Mucosa of descending colon (tissue), 3 donors: ENCODE measurements around the gene KRTAP10-2. TPM values are rescaled to one million over a fixed set of nuclear protein-coding genes. Genes with fewer than 3 reads are reported as not detected.
"Not testable (repeated sequence)": the region's sequence is repeated elsewhere in the genome, so short reads cannot be mapped to it uniquely, and the experiment has no call there.

Experiments used
- ATAC-seq: fragments of 200-7000 bp; cut with Tn5 transposase; one replicate; pipeline ENCODE4 v1.9.1; 2020; ENCODE audit warnings: mild to moderate bottlenecking, moderate library complexity
- DNase-seq, 3 donors: peaks; one replicate each; pipeline ENCODE4 v3.0.0-alpha.2; 2020
- H3K36me3 ChIP-seq: fragments of 200-600 bp; one replicate; pipeline ENCODE4 v1.8.0; 2021; ENCODE audit warnings: low read depth, mild to moderate bottlenecking
- H3K4me1 ChIP-seq: fragments of 200-600 bp; one replicate; pipeline ENCODE4 v1.8.0; 2021; ENCODE audit warnings: low read depth, mild to moderate bottlenecking
- H3K4me3 ChIP-seq: fragments of 200-600 bp; one replicate; pipeline ENCODE4 v1.8.0; 2021; ENCODE audit warnings: mild to moderate bottlenecking
- H3K9me3 ChIP-seq: fragments of 200-600 bp; one replicate; pipeline ENCODE4 v1.8.0; 2021; ENCODE audit warnings: mild to moderate bottlenecking
- intact Hi-C, 2 donors: fragments of 100-400 bp; cut with DNase I in 1 of 2; cut with micrococcal nuclease in 1 of 2; formaldehyde crosslinking; loops; one replicate each; pipeline versions ENCODE4 v1.11.0 to v1.11.1; 2022; cut with DNase I, micrococcal nuclease
- total RNA-seq, 3 donors: library from RNA; stranded (reverse); fragmentation: NEBNext Ultra II Directional in 2 of 3; extraction: Animal tissue kit (Norgen Biotek cat#: 25700) in 2 of 3; gene quantifications; one replicate each; pipeline versions ENCODE4 v1.2.1 to v1.2.4, GENCODE V29; 2021 to 2023
- TF ChIP-seq, protein P1 (sequence below): fragments of 200-600 bp; IDR thresholded peaks from one replicate; pipeline ENCODE4 v1.8.0; 2022; ENCODE audit warnings: antibody characterized with exemption, mild to moderate bottlenecking
- donor health status: DM: no; HTN: no; CAD: no; lungs with moderate emphysema.
- donor health status: DM: no; HTN: no; CAD: no.
- donor health status: DM: no; HTN: yes; CAD: no.

The KRTAP10-2 gene
- total RNA-seq, 3 donors from 2014 or later: not detected

DNA sequence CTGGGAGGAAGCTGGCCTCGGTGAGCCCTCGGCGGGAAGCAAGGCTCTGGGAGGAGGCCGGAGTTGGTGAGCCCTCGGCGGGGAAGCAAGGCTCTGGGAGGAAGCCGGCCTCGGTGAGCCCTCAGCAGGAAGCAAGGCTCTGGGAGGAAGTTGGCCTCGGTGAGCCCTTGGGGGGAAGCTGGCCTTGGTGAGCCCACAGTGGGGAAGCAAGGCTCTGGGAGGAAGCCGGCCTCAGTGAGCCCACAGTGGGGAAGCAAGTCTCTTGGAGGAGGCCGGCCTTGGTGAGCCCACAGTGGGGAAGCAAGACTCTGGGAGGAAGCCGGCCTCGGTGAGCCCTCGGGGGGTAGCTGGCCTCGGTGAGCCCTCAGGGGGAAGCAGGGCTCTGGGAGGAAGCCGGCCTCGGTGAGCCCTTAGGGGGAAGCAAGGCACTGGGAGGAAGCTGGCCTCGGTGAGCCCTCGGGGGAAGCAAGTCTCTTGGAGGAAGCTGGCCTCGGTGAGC lies 47.4 kb downstream of the KRTAP10-2 start:
- intact Hi-C loops: no loop called here

DNA sequence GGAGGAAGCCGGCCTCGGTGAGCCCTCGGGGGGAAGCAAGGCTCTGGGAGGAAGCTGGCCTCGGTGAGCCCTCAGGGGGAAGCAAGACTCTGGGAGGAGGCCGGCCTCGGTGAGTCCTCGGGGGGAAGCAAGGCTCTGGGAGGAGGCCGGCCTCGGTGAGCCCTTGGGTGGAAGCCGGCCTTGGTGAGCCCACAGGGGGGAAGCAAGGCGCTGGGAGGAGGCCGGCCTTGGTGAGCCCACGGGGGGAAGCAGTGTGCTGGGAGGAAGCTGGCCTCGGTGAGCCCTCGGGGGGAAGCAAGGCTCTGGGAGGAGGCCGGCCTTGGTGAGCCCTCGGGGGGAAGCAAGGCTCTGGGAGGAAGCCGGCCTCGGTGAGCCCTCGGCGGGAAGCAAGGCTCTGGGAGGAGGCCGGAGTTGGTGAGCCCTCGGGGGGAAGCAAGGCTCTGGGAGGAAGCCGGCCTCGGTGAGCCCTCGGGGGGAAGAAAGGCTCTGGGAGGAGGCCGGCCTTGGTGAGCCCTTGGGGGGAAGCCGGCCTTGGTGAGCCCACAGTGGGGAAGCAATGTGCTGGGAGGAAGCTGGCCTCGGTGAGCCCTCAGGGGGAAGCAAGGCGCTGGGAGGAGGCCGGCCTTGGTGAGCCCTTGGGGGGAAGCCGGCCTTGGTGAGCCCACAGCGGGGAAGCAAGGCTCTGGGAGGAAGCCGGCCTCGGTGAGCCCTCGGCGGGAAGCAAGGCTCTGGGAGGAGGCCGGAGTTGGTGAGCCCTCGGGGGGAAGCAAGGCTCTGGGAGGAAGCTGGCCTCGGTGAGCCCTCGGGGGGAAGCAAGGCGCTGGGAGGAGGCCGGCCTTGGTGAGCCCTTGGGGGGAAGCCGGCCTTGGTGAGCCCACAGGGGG lies 48.1 kb downstream of the KRTAP10-2 start:
- H3K36me3 ChIP-seq, intact Hi-C loops, H3K4me1 ChIP-seq, DNase-seq, H3K9me3 ChIP-seq, ATAC-seq, H3K4me3 ChIP-seq: not testable (repeated sequence)

More for the DNA sequence above, 47.4 kb downstream of the KRTAP10-2 start:
- DNase-seq (no peak), ATAC-seq (no peak)
- TF ChIP-seq, protein P1, sequence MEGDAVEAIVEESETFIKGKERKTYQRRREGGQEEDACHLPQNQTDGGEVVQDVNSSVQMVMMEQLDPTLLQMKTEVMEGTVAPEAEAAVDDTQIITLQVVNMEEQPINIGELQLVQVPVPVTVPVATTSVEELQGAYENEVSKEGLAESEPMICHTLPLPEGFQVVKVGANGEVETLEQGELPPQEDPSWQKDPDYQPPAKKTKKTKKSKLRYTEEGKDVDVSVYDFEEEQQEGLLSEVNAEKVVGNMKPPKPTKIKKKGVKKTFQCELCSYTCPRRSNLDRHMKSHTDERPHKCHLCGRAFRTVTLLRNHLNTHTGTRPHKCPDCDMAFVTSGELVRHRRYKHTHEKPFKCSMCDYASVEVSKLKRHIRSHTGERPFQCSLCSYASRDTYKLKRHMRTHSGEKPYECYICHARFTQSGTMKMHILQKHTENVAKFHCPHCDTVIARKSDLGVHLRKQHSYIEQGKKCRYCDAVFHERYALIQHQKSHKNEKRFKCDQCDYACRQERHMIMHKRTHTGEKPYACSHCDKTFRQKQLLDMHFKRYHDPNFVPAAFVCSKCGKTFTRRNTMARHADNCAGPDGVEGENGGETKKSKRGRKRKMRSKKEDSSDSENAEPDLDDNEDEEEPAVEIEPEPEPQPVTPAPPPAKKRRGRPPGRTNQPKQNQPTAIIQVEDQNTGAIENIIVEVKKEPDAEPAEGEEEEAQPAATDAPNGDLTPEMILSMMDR: no peak
- H3K4me3 ChIP-seq: no peak overlapping the region
- no peaks in the 10 kb centered on the region for H3K4me1 ChIP-seq
- no peaks in the 10 kb centered on the region for H3K9me3 ChIP-seq
- no peaks in the 10 kb centered on the region for H3K36me3 ChIP-seq

DNA sequence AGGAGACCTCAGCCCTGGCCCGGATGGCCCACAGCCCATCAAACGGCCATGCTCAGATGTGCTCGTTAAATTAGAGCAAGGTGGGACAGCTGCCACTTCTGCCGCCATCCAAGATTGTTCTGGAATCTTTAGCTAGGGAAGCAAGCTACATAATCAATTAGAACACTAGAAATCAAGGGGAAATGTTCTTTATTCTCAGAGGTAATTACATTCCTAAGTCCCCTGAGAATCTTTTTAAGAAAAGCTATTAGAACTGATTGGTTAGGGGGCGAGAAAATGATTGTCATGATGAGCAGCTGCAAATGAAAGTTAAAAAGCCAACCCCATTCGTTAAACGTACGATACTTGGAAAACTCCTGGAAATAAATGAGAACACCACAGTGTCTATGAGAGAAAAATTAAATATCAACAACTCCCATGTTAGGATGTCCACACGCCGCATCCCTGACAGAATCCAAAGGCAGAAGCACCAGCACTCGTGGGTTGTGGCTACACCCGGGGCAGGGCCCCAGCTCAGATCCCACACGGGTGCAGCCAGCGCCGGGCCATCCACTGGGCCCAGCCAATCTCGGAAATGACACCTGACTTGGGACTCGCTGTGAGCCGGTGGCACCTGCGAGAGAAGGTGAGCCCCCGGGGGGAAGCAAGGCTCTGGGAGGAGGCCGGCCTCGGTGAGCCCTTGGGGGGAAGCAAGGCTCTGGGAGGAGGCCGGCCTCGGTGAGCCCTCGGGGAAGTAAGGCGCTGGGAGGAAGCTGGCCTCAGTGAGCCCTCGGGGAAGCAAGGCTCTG lies 48.9 kb downstream of the KRTAP10-2 start:
- DNase-seq (no peak), ATAC-seq (no peak)
- Histone ChIP-seq H3K9me3 (no peaks in the 10 kb centered on the region), H3K4me1 (peaks cover 3% of the 10 kb centered on the region), H3K36me3 (no peaks in the 10 kb centered on the region), H3K4me3 (no peak overlapping the region)
- intact Hi-C loops: no loop called here
- TF ChIP-seq, protein P1: no peak

Other genes starting within 250 kb of the KRTAP10-2 start
- 10 to 100 TPM; 22.0 to 33.0 (median 26.6) TPM for gene CFAP410, start 212.1 kb downstream of the KRTAP10-2 start, total RNA-seq
- gene TRPM2, start 197.9 kb downstream of the KRTAP10-2 start, total RNA-seq: 10 to 100 TPM in 1 of 3 donors, 1 to 10 TPM in 2; 1.5 to 10.3 (median 7.2) TPM
- 10 to 100 TPM in 1 of 3 donors, 1 to 10 TPM in 2; 2.1 to 17.9 (median 2.7) TPM for gene LRRC3, start 96.0 kb downstream of the KRTAP10-2 start, total RNA-seq
- not detected for gene KRTAP10-1, start 11.3 kb downstream of the KRTAP10-2 start, total RNA-seq
- not detected for gene KRTAP10-3, start 7.3 kb upstream of the KRTAP10-2 start, total RNA-seq
- not detected for gene KRTAP10-4, start 22.2 kb upstream of the KRTAP10-2 start, total RNA-seq
- gene KRTAP10-5, start 29.1 kb upstream of the KRTAP10-2 start, total RNA-seq: not detected
- not detected for gene KRTAP10-6, start 41.0 kb upstream of the KRTAP10-2 start, total RNA-seq
- gene KRTAP10-7, start 49.1 kb upstream of the KRTAP10-2 start, total RNA-seq: not detected
- not detected for gene KRTAP10-8, start 60.6 kb upstream of the KRTAP10-2 start, total RNA-seq
- not detected for gene KRTAP10-9, start 75.6 kb upstream of the KRTAP10-2 start, total RNA-seq
- gene KRTAP10-10, start 85.9 kb upstream of the KRTAP10-2 start, total RNA-seq: not detected
- gene KRTAP10-11, start 94.9 kb upstream of the KRTAP10-2 start, total RNA-seq: not detected
- not detected for gene KRTAP12-4, start 103.2 kb upstream of the KRTAP10-2 start, total RNA-seq
- not detected for gene KRTAP12-3, start 106.4 kb upstream of the KRTAP10-2 start, total RNA-seq
- gene KRTAP12-2, start 115.4 kb upstream of the KRTAP10-2 start, total RNA-seq: not detected
- gene KRTAP12-1, start 130.7 kb upstream of the KRTAP10-2 start, total RNA-seq: not detected
- gene KRTAP10-12, start 145.7 kb upstream of the KRTAP10-2 start, total RNA-seq: not detected
- gene TSPEAR, start 160.1 kb upstream of the KRTAP10-2 start, total RNA-seq: under 1 TPM in 1 of 3 donors, not detected in 2; 0.28 TPM